Trophoblast cell (in vitro differentiated cells and primary cell): ENCODE results near the gene EML2.

Experiments used
- DNase-seq, 2 donors: peaks; one replicate each; pipeline ENCODE4 v3.0.0-alpha.2; 2016
- H2AFZ ChIP-seq: 2 replicates; pipeline ENCODE4 v1.6.1; 2013; ENCODE audit warnings: low read length, moderate library complexity, mild to moderate bottlenecking; ENCODE audit not compliant: insufficient read depth, poor library complexity
- H2AK5ac ChIP-seq: 2 replicates; pipeline ENCODE4 v1.6.1; 2013; ENCODE audit warnings: mild to moderate bottlenecking, low read length
- H2BK120ac ChIP-seq: 2 replicates; pipeline ENCODE4 v1.6.1; 2013; ENCODE audit warnings: low read length, mild to moderate bottlenecking, moderate library complexity; ENCODE audit not compliant: insufficient read depth, poor library complexity
- H2BK12ac ChIP-seq: 2 replicates; pipeline ENCODE4 v1.6.1; 2013; ENCODE audit warnings: mild to moderate bottlenecking, low read length, moderate library complexity
- H2BK5ac ChIP-seq: 2 replicates; pipeline ENCODE4 v1.6.1; 2013; ENCODE audit warnings: low read length, low read depth, moderate library complexity, mild to moderate bottlenecking; ENCODE audit not compliant: poor library complexity
- H3K14ac ChIP-seq: 2 replicates; pipeline ENCODE4 v1.6.1; 2013; ENCODE audit warnings: mild to moderate bottlenecking, low read length
- H3K18ac ChIP-seq: 2 replicates; pipeline ENCODE4 v1.6.1; 2013; ENCODE audit warnings: mild to moderate bottlenecking, low read length
- H3K23ac ChIP-seq: 2 replicates; pipeline ENCODE4 v1.6.1; 2013; ENCODE audit warnings: low read length
- H3K27ac ChIP-seq: 2 replicates; pipeline ENCODE4 v1.5.1; 2013; ENCODE audit warnings: low read depth, mild to moderate bottlenecking, inconsistent platforms, low read length, moderate library complexity
- H3K27me3 ChIP-seq: 2 replicates; pipeline ENCODE4 v1.6.1; 2013; ENCODE audit warnings: inconsistent platforms, mild to moderate bottlenecking, low read length, moderate library complexity; ENCODE audit not compliant: insufficient read depth
- H3K36me3 ChIP-seq, 2 experiments: 1 replicate in 1 of 2; 2 replicates in 1 of 2; pipeline ENCODE4 v1.6.1; 2013; ENCODE audit warnings: low read length in 2 of 2, mild to moderate bottlenecking in 2 of 2, moderate library complexity in 1 of 2; ENCODE audit not compliant: insufficient read depth in 2 of 2, control insufficient read depth in 1 of 2
- H3K4ac ChIP-seq: 2 replicates; pipeline ENCODE4 v1.6.1; 2013; ENCODE audit warnings: low read depth, mild to moderate bottlenecking, low read length, moderate library complexity
- H3K4me1 ChIP-seq, 2 experiments: 1 replicate in 1 of 2; 2 replicates in 1 of 2; pipeline ENCODE4 v1.6.1; 2013; ENCODE audit warnings: low read length in 2 of 2, mild to moderate bottlenecking in 2 of 2, moderate library complexity in 1 of 2; ENCODE audit not compliant: insufficient read depth in 2 of 2, control insufficient read depth in 1 of 2
- H3K4me2 ChIP-seq: 2 replicates; pipeline ENCODE4 v1.6.1; 2013; ENCODE audit warnings: inconsistent platforms, mild to moderate bottlenecking, low read length, moderate library complexity
- H3K4me3 ChIP-seq: 2 replicates; pipeline ENCODE4 v1.5.1; 2013; ENCODE audit warnings: mild to moderate bottlenecking, low read depth, low read length, inconsistent platforms
- H3K79me1 ChIP-seq: one replicate; pipeline ENCODE4 v1.6.1; 2013; ENCODE audit warnings: low read length
- H3K79me2 ChIP-seq: 2 replicates; pipeline ENCODE4 v1.6.1; 2013; ENCODE audit warnings: low read length, mild to moderate bottlenecking; ENCODE audit not compliant: control insufficient read depth, insufficient read depth, poor library complexity
- H3K9ac ChIP-seq: 2 replicates; pipeline ENCODE4 v1.6.1; 2013; ENCODE audit warnings: mild to moderate bottlenecking, low read length
- H3K9me3 ChIP-seq: 2 replicates; pipeline ENCODE4 v1.6.1; 2013; ENCODE audit warnings: low read depth, mild to moderate bottlenecking, control low read depth, inconsistent platforms, low read length; ENCODE audit not compliant: insufficient read depth
- H4K12ac ChIP-seq: 2 replicates; pipeline ENCODE4 v1.6.1; 2013; ENCODE audit warnings: low read depth, mild to moderate bottlenecking, low read length, moderate library complexity
- H4K8ac ChIP-seq: 2 replicates; pipeline ENCODE4 v1.6.1; 2013; ENCODE audit warnings: low read depth, mild to moderate bottlenecking, low read length, moderate library complexity
- H4K91ac ChIP-seq: one replicate; pipeline ENCODE4 v1.6.1; 2013; ENCODE audit warnings: low read depth, mild to moderate bottlenecking, low read length, moderate library complexity
- whole genome bisulfite sequencing: extraction: QIAGEN DNeasy Blood & Tissue Kit; methylation state at CpG from one replicate; pipeline ENCODE4 v1.1.7; 2013; ENCODE audit warnings: missing lambda C conversion rate; ENCODE audit not compliant: insufficient read length, insufficient coverage; ENCODE audit errors: extremely low coverage; 5-methylcytosine and 5-hydroxymethylcytosine counted together

Gene EML2

GRCh38 chr19:45643024-45643926, 4.1 kb upstream of the EML2 start:
- Histone ChIP-seq H3K79me1 (peaks cover 11% of the 10 kb centered on the region), H3K27me3 (peaks cover 9% of the 10 kb centered on the region), H3K9ac (no peak overlapping the region), H3K4ac (no peak overlapping the region), H3K14ac (no peak overlapping the region), H2AK5ac (no peak overlapping the region), H3K23ac (no peak overlapping the region), H4K91ac (no peak overlapping the region), H2AFZ (peak overlapping the region; percentile 82), H2BK12ac (no peak overlapping the region), H2BK5ac (no peak overlapping the region), H3K9me3 (peaks cover 2% of the 10 kb centered on the region), H3K4me1 (peaks cover 17 to 26% of the 10 kb centered on the region in 2 experiments), H3K4me3 (no peak overlapping the region), H3K4me2 (peak overlapping the region; percentile 66), H3K79me2 (peaks cover 2% of the 10 kb centered on the region), H3K27ac (no peak overlapping the region), H2BK120ac (no peak overlapping the region), H4K8ac (peak overlapping the region; percentile 35), H3K18ac (no peak overlapping the region), H3K36me3 (no peaks in the 10 kb centered on the region), H4K12ac (peak overlapping the region; percentile 25)
- DNase-seq, result peak; percentile 80 to 92
- no CpG with 5 or more reads among the region's 39 CpGs for WGBS

- Histone ChIP-seq H3K9me3 (peaks cover 2% of the 10 kb centered on the region), H3K23ac (no peak overlapping the region), H2BK12ac (no peak overlapping the region), H4K91ac (no peak overlapping the region), H3K18ac (no peak overlapping the region), H2BK120ac (no peak overlapping the region), H3K4ac (no peak overlapping the region), H3K4me3 (peak overlapping the region; percentile 40), H3K14ac (no peak overlapping the region), H3K79me1 (peaks cover 15% of the 10 kb centered on the region), H2AK5ac (no peak overlapping the region), H2AFZ (peak overlapping the region; percentile 71), H3K79me2 (peaks cover 2% of the 10 kb centered on the region), H3K27ac (no peak overlapping the region), H3K27me3 (peaks cover 9% of the 10 kb centered on the region), H3K9ac (no peak overlapping the region), H3K4me2 (peak overlapping the region; percentile 53), H3K4me1 (peaks cover 22 to 31% of the 10 kb centered on the region in 2 experiments), H2BK5ac (no peak overlapping the region), H4K8ac (peak overlapping the region; percentile 23), H4K12ac (no peak overlapping the region), H3K36me3 (no peaks in the 10 kb centered on the region)
- no CpG with 5 or more reads among the region's 40 CpGs for WGBS
- peak; percentile 83 to 84 for DNase-seq
Observed at GRCh38 chr19:45641274-45642105, 2.3 kb upstream of the EML2 start.

DNA sequence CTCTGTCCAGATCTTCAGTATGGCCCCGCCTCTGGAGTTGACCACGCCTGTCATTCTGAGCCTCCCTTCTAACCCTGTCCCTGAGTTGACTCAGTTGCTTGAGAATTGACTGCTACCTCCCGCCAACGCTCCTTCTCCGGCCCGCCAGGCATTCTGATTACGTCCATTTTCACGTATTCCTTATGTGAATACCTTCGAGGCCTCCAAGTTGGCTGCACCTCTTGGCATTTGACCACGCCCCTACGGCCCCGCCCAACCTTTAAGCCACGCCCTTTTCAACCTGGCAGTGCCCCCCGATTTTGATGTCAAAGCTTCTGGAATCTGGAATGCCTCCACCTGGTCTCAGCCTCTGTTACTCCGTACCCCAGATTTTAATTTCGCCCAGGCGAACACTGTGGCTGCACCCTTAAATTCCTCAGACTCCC, 1.7 kb upstream of the EML2 start:
- peaks cover 22 to 26% of the 10 kb centered on the region in 2 experiments for H3K4me1 ChIP-seq
- no peak overlapping the region for H3K9ac ChIP-seq
- H3K18ac ChIP-seq, result no peak overlapping the region
- H2BK5ac ChIP-seq, result no peak overlapping the region
- H4K8ac ChIP-seq, result peak overlapping the region; percentile 43
- no peak overlapping the region for H2AK5ac ChIP-seq
- H2AFZ ChIP-seq, result peak overlapping the region; percentile 47
- H3K14ac ChIP-seq, result no peak overlapping the region
- H3K79me1 ChIP-seq, result peaks cover 15% of the 10 kb centered on the region
- DNase-seq, result peak in 1 of 2 donors; percentile 47
- peaks cover 2% of the 10 kb centered on the region for H3K79me2 ChIP-seq
- H4K91ac ChIP-seq, result no peak overlapping the region
- peak overlapping the region; percentile 53 for H3K4me2 ChIP-seq
- peaks cover 9% of the 10 kb centered on the region for H3K27me3 ChIP-seq
- H3K36me3 ChIP-seq, result no peaks in the 10 kb centered on the region
- no CpG with 5 or more reads among the region's 17 CpGs for WGBS
- H2BK120ac ChIP-seq, result no peak overlapping the region
- H3K4me3 ChIP-seq, result no peak overlapping the region
- no peak overlapping the region for H3K4ac ChIP-seq
- H3K9me3 ChIP-seq, result peaks cover 2% of the 10 kb centered on the region
- H3K23ac ChIP-seq, result no peak overlapping the region
- H4K12ac ChIP-seq, result no peak overlapping the region
- H3K27ac ChIP-seq, result no peak overlapping the region
- H2BK12ac ChIP-seq, result no peak overlapping the region

GRCh38 chr19:45637890-45638667, 1.1 kb downstream of the EML2 start:
- H2BK5ac ChIP-seq, result no peak overlapping the region
- H2AFZ ChIP-seq, result no peak overlapping the region
- no peak overlapping the region for H3K18ac ChIP-seq
- H3K14ac ChIP-seq, result no peak overlapping the region
- no peak overlapping the region for H4K12ac ChIP-seq
- H3K23ac ChIP-seq, result no peak overlapping the region
- H2AK5ac ChIP-seq, result no peak overlapping the region
- peaks cover 17 to 21% of the 10 kb centered on the region in 2 experiments for H3K4me1 ChIP-seq
- H2BK120ac ChIP-seq, result peak overlapping the region; percentile 19
- whole genome bisulfite sequencing, result no CpG with 5 or more reads among the region's 19 CpGs
- H3K79me2 ChIP-seq, result peaks cover 2% of the 10 kb centered on the region
- peak overlapping the region; percentile 78 for H3K4me2 ChIP-seq
- H3K36me3 ChIP-seq, result no peaks in the 10 kb centered on the region
- H3K9me3 ChIP-seq, result no peaks in the 10 kb centered on the region
- H4K91ac ChIP-seq, result peak overlapping the region; percentile 61
- no peak overlapping the region for H3K9ac ChIP-seq
- peak in 1 of 2 donors; percentile 25 for DNase-seq
- H3K4me3 ChIP-seq, result no peak overlapping the region
- peaks cover 15% of the 10 kb centered on the region for H3K79me1 ChIP-seq
- H3K27ac ChIP-seq, result no peak overlapping the region
- peak overlapping the region; percentile 35 for H3K4ac ChIP-seq
- no peaks in the 10 kb centered on the region for H3K27me3 ChIP-seq
- peak overlapping the region; percentile 64 for H4K8ac ChIP-seq
- H2BK12ac ChIP-seq, result peak overlapping the region; percentile 26
